ENCODE results near the gene TRMT11.
"Not testable (repeated sequence)": the region's sequence is repeated elsewhere in the genome, so short reads cannot be mapped to it uniquely, and the experiment has no call there.

TRMT11 gene

GRCh38 chr6:125994670-125995488 is 8.5 kb downstream of the TRMT11 start:
- DNase-seq: no peak

- peak; percentile 75 for DNase-seq
Measured at GRCh38 chr6:125995972-125996580, 9.7 kb downstream of the TRMT11 start.

GRCh38 chr6:126002755-126003679 is 16.7 kb downstream of the TRMT11 start:
- DNase-seq: no peak

- no peak for DNase-seq
Measured at GRCh38 chr6:126007800-126008199, 21.5 kb downstream of the TRMT11 start.

GRCh38 chr6:126010040-126010439 is 23.7 kb downstream of the TRMT11 start:
- no peak for DNase-seq

GRCh38 chr6:126015863-126016262 is 29.5 kb downstream of the TRMT11 start:
- DNase-seq: no peak

- no peak for DNase-seq
Measured at GRCh38 chr6:126016591-126016990, 30.3 kb downstream of the TRMT11 start.

- no peak for DNase-seq
Measured at GRCh38 chr6:126017668-126018067, 31.3 kb downstream of the TRMT11 start.

- DNase-seq: no peak
Measured at GRCh38 chr6:126020305-126021050, 34.1 kb downstream of the TRMT11 start.

GRCh38 chr6:126023474-126023873 is 37.1 kb downstream of the TRMT11 start:
- not testable (repeated sequence) for DNase-seq

- no peak for DNase-seq
Measured at GRCh38 chr6:126026001-126026400, 39.7 kb downstream of the TRMT11 start.

- DNase-seq: no peak
Measured at GRCh38 chr6:126027601-126028000, 41.3 kb downstream of the TRMT11 start.

- no peak for DNase-seq
Measured at GRCh38 chr6:126030045-126030444, 43.7 kb downstream of the TRMT11 start.

GRCh38 chr6:126033696-126034095 is 47.4 kb downstream of the TRMT11 start:
- peak; percentile 26 for DNase-seq

- no peak for DNase-seq
Measured at GRCh38 chr6:126034656-126035055, 48.3 kb downstream of the TRMT11 start.

GRCh38 chr6:126035764-126036163 is 49.4 kb downstream of the TRMT11 start:
- no peak for DNase-seq

GRCh38 chr6:126038234-126038633 is 51.9 kb downstream of the TRMT11 start:
- no peak for DNase-seq

- DNase-seq: no peak
Measured at GRCh38 chr6:126039284-126039683, 52.9 kb downstream of the TRMT11 start.

GRCh38 chr6:126040394-126040793 is 54.1 kb downstream of the TRMT11 start:
- no peak for DNase-seq

- DNase-seq: no peak
Measured at GRCh38 chr6:126040826-126041225, 54.5 kb downstream of the TRMT11 start.

GRCh38 chr6:126041516-126041915 is 55.2 kb downstream of the TRMT11 start:
- DNase-seq: no peak

- DNase-seq: no peak
Measured at GRCh38 chr6:126042001-126042419, 55.7 kb downstream of the TRMT11 start.

GRCh38 chr6:126047648-126048047 is 61.3 kb downstream of the TRMT11 start:
- no peak for DNase-seq
